ENCODE results near the gene TMEM86B.
"Not testable (repeated sequence)": the region's sequence is repeated elsewhere in the genome, so short reads cannot be mapped to it uniquely, and the experiment has no call there.

Gene TMEM86B

DNA sequence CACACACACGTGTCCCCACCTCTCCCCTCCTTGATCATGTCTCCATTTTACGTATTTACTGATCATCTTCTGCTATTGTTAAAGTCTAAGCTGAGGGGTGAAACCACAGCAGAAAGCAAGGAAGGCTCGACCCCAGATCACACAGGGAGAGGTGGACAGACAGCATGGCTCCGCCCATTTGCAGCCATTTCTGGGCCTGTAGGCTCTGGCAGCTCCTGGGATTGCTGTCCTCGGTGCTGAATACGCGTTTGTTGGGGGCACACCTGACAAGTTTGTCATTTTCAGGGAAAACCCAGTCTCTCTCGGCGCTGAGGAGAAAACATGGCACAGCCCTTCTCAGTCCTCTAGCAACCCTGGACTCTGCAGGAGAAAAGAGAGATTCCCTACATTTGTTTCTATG is 8.0 kb downstream of the TMEM86B start:
- no peak for DNase-seq (ENCODE audit: low spot score)

DNA sequence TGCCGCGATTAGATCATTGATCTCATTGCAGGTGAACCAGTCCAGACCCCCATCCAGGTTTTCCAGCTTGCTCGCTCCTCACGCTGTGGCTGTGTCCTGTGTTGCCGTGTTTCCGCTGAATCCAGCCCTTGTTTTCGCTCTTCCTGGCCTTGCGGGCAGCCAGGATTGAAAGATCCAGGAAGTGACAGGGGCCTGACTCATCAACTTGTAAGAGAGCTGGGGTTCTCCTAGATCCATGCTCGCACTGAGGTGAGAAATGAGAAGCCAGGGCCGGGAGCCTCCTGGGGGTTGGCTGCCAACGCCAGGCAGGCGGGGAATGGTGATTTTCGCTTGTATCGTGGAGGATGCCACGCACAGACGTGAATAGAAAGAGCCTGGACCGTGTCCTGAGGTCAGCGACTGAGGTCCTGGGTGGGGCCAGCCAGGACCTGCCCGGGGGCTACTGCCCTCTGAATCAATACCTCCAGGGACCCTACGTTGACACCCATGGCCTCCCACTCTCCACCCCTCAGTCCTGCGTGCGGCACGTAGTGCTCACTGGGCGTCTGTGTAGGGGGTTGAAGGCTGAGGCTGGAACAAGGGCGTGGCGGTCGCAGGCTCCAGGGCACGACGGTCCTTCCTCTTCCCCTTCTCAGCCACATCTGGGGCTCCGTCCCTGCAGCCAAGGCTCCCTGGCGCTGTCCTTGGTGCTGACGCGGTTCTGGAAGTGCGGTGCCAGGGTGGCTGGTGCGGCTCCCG is 11.9 kb downstream of the TMEM86B start:
- peak; percentile 98 for DNase-seq (ENCODE audit: low spot score)

DNA sequence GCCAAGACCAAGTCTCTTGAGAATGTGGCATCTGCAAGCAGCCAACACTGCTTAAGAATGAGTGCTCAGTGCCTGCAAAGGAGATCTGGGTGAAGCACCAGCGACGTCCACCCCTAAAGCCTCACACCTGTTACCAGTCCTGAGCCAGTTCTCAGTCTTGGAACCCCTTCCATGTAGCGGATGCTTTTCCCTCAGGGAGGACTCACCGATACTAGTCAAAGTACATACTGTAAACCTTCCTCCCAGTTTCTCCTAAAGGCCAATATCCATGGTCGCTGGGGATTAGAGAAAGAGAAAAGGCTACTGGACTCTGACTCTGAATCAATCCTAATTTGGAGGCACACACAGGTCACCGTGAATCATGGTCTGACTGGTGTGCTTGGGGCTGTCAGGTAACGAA is 15.0 kb downstream of the TMEM86B start:
- DNase-seq (ENCODE audit: low spot score), result no peak

DNA sequence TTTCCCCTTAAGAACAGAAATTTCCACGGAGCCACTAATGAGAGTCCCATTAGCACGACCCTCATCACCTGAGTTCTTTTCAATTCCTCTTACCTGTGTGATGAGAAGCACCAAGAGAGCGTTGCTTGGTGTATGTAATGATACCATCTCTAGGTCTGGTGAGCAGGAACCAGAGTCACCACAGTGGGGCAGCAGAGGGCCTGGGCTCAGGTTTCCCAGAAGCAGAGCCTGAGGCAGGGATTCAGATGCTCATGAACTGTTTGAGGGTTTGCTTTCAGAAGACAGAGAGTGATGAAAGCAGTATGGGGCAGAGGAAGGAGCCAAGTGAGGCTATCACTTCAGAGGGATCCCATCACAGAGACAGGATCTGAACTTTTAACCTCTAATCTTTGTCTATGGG is 16.1 kb downstream of the TMEM86B start:
- DNase-seq (ENCODE audit: low spot score), result no peak

DNA sequence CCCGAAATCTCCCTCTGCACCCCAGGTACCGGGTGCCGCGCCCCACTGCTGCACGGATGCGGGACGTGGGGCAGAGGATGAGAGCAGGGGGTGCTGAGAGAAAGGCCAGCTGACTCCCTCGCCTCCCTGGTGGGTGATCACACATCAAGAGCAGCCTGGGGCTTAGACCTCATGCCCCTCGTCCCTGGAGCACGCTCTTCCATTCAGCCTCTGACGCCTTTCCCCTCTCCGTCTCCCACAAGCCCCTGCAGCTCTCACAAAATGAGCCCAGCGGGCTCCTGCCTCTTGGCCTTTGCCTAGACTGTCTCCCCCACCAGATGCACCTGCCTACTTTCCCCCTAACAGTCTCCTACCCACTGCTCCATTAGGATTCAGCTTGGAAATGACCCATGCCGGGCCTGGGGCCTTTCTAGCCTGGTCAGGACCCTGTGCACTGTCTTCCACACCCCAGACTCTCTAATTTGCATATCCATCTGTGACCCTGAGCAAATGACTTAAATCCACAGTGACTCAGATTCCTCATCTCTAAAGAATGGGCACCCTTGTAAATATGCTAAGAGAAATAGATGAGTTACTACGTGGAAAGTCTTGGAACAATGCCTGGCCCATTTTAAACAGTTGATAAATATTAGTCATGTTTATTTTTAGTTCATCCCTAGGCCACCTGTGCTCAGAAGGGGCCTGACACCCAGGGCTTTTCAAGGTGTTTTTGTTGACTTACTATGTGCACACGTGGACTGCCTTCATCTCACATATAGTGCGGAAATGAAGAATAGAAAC is 18.7 kb downstream of the TMEM86B start:
- peak; percentile 91 for DNase-seq (ENCODE audit: low spot score)

DNA sequence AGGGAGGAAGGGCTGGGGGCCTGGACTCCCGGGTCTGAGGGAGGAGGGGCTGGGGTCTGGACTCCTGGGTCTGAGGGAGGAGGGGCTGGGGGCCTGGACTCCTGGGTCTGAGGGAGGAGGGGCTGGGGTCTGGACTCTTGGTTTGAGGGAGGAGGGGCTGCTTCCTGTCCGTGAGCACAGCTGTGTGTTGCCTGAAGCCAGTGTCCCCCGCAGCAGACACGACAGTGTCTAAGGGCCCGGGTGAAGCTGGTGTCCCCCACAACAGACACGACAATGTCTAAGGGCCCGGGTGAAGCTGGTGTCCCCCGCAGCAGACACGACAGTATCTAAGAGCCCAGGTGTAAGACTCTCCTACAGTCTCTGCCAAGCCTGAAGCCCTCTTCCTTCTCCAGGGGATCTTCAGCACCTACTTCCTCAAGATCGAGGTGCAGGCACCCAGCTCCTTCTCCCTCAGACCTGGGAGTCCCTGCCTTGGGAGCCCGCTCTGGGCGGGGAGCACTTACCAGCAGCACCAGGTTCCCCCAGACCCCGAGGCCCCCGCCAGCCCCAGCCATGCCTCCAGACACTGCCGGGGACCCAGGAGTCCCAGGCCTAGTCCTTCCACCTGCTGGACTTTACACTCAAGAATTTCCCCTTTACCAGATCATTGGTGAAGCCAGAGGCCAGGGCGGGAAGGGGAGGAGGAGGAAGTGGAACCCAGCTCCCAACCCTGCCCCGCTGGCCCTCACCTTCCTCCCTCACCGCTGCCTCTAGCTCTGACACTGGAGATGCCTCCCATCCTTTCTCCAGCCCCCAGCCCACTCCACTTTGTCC is 19.5 kb downstream of the TMEM86B start, which contains the start of gene PTPRH:
TSS of gene PTPRH (minus strand) at position 622 of the 813 bp plus-strand sequence. CDS start at position 554, 68 bp downstream.
- DNase-seq (ENCODE audit: low spot score), result no peak

DNA sequence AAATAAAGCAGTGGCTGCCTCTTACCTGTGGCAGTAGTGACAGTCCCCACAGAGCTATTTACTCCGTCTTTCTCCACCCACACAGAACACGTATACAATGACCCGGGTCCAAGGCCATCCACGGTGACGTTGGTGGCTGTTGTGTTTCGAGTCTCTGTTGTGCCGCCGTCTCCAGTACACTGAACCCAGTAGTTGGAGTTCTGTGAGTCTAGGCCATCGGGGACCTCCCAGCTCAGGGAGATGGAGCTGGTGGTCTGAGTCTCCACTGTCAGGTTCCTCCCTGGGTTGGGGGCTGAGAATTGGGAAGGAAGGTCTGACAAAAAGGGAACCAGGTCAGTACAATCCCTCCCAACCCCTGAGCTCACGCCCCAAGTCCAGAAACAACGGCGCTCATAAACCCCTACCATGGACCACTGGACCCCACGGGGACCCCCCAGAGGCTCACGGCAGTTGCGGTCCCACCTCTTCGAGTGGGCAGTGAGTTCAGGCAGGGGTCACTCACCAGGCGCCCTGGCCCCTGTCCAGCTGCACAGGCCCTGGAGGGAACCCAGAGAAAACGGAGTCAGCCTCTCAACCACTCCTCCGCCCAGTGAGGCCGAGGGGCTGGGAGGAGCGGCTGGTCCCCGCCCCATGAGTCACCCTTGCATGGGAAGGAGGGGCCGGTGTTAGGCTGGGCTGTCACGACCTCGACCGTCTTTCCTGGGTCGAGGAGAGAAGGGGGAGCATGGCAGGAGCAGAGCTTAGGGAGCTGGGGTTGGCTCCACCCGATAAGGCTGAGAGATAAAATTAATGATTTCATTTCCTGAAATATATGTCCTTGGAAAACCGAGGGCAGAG is 21.7 kb downstream of the TMEM86B start:
- DNase-seq (ENCODE audit: low spot score), result peak; percentile 73

DNA sequence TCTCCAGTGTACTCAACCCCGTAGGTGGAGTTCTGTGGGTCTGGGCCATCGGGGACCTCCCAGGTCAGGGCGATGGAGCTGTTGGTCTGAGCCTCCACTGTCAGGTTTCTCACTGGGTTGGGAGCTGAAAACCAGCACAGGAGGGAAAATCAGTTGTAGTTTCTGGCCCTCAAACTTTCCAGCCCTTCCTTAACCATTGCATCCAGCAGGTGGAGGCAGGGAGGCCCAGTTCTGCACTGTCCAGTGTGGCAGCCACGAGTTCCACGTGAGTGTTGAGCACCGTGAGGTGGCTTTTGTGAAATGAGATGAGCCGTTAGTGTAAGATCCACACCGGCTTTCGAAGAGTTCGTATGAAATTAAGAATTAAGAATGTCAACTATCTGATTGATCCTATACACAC is 26.4 kb downstream of the TMEM86B start:
- DNase-seq (ENCODE audit: low spot score), result not testable (repeated sequence)

DNA sequence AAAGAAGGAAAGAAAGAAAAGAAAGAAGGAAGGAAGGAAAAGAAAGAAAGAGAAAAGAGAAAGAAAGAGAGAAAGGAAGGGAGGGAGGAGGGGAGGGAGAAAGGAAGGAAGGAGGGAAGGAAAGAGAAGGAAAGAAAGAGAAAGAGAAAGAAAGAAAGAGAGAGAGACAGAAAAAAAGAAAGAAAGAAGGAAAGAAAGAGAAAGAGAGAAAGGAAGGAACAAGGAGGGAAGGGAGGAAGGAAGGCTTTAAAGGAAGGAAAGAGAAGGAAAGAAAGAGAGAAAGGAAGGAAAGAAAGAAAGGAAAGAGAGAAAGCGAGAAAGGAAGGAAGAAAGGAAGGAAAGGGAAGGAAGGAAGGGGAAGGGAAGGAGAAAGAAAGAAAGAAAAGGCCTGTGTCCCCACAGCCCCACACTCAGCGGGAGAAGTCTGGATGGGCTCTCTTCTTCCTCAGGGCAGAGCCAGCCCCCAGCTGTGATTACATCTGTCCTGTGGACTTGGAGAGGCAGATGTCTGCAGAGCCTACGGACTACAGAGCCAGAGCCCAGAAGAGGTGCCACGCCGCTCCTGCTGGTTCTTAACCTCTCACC is 28.9 kb downstream of the TMEM86B start:
- no peak for DNase-seq (ENCODE audit: low spot score)

DNA sequence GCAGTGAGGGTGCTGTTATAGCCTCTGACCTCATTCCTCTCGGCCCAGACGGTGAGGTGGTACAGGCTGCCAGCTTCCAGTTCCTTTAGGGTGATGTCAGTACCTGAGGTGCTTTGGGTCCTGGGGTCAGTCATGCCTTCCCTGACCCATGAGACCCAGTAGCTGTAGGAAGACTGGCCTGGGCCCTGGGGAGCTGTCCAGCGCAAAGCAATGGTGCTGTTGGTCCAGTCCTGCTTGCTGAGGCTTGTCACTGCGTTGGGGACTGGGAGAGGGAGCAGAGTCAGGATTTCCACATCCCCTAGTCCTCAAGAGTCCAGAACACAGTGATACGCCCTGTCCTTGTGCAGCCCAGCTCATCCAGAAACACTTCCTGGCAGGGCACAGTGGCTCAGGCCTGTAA is 29.9 kb downstream of the TMEM86B start:
- no peak for DNase-seq (ENCODE audit: low spot score)

DNA sequence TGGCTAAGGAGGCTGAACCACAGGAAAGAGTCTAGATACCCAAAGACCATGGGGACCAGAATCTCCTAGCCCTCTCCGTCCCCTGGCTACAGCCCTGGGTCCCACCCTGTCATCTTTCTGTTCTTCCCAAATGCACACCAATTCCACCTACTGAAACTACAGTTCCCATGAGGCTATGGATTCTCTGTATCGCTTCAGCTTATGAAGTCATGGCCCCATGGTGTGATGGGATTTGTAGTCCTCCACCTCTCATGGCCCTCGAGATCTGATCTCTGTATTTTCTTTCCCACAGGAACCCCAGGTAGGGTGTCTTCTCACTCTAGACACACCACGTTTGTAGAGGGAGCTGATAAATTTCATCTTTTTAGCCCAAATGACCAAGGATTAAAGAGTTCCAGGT is 31.0 kb downstream of the TMEM86B start:
- no peak for DNase-seq (ENCODE audit: low spot score)

DNA sequence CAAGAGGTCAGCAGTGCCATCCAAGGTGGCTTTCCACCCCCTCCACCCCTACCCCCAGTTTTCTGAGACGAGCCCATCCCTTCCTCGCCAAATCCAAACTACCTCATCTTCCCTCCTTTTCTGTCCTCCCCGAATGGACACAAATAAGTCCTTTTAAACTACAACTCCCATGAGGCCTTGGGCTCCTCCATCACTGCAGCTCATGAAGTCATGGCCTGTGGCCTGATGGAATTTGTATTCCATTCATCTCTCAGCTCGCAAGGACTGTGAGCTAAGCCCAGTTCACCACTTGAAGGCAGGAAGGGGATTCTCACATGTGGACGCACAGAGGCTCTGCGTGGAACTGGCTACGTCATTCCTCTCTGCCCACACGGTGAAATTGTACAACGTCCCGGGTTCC is 31.8 kb downstream of the TMEM86B start:
- no peak for DNase-seq (ENCODE audit: low spot score)

DNA sequence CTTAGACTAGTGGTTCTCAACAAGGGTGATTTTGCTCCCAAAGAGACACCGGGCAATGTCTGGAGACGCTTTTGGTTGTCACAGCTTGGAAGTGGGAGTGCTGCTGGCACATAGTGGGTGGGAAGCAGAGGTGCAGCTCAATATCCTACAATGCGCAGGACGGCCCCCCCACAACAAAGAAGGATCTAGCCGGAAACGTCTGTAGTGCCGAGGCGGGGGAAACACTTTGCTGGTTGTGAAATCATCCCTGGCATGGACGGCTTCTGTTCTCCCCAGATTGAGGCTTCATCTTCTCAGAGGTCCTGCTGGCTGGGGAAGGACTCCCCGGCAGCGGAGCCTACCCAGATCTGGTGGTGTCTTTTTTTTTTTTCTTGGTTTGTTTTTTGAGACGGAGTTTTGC is 35.1 kb downstream of the TMEM86B start:
- no peak for DNase-seq (ENCODE audit: low spot score)

DNA sequence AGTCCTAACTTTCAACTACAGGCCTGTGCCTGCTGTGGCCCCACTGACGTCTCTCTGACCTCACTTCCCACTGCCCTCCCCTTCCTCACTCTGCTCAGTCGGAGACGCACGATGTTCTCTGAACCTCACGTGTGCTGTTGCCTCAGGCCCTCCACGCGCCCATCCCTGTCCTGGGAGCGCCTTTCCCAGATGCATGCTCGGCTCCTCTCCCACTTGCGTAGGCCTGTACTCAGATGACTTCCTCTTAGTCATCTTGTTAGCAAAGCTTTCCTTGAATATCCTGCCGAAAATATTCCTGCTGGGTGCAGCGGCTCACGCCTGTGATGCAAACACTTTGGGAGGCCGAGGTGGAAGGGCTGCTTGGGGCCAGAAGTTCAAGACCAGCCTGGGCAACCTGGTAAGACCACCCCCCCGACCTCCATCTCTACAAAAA is 39.1 kb downstream of the TMEM86B start:
- peak; percentile 92 for DNase-seq (ENCODE audit: low spot score)

DNA sequence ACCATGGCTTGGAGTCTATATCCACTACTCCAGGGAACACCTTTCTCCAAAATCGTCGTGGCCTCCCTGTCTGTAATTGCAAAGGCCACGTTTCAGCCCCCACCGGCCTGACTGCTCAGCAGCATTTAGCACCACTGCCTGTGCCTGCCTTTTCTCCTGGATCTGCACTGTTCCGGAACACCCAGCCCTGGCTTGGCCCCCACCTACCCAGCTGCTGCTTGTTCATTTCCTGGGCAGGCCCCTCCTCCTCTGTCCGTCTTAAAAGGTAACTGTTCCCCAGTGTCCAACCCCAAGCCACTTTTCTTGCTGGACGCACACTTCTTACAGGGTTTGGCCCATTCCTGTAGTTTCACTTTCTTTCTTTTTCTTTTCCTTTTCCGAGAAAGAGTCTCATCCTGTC is 39.9 kb downstream of the TMEM86B start:
- no peak for DNase-seq (ENCODE audit: low spot score)

DNA sequence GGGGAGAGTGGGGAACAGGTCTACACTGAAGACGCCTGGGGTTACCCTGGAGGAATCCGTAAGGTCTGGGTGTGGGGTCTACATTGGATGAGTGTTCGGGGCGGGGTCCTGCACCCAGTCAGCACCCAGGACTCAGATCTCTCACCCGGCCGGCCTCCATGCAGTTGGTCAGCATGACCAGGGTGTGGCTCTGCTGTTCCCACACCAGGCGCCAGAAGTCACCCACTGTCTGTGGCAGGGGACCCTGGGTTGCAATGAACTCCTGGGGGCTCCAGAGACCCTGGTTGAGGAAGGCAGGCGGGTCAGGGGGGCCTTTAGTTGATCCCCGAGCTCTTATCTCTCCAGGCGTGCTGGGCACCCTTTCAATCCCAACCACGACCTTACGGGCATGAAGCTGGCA is 42.5 kb downstream of the TMEM86B start:
- no peak for DNase-seq (ENCODE audit: low spot score)

DNA sequence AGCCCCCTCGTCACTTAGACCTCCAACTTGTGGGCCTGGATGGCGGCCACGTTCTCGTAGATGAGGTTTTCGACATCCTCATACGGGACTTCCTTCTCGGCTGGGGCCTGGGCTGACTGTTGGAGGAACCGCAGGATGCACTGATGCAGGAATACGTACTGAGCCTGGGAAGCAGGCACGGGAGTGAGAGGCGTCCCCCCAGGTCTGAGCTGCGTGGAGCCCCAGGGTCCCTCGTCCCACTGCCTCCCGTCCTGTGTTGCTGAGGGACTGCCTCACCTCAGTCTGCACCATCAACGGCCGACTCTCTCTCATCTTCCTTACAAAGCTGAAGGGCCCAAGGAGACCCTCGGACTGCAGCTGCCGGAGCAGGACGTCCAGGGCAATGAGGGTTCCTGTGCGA is 46.8 kb downstream of the TMEM86B start:
- DNase-seq (ENCODE audit: low spot score), result no peak

DNA sequence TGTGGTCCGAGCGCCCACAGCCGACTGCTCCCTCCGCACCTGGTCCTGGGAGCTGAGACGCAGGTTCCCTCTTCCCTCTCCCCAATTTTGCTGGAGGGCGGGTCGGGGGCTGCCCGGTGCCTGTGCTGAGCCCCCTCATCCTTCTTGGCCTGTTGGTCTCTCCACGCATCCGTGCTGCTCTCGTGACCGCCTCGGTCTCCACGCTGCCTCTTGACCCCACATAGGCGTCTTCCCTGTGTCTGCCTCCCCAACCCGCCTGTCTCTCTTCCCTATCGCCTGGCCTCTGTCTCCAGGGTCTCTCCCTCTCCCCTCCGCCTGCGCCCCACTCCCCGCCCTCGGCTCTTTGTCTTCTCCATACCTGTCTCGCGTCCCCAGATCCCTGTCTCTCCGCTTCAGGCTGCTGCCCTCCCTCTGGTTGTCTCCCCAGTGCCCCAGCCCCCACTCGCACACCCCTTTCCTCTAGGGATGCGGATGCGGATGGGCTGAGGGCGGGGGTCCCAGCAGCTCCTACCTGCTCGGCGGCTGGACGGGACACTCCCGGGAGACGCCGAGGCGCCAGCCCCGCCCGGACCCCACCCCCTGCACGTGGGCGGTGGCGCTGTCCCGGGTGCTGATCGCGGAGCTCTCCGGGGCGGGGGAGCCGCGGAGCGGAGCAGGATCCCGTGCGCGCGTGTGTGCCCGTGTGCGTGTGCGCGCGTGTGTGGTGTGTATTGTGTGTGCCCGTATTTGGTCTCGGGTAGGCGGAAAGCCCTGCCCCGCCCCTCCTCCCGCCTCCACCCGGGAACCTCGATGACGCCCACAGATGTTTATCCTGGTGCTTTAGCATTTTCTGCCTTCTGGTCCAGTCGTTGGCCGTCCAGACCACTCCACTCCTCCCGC is 48.7 kb downstream of the TMEM86B start, which contains the start of gene SYT5:
TSS of gene SYT5 (minus strand) at position 684 of the 879 bp plus-strand sequence. CDS start 1,248 bp downstream, outside the sequence.
- no peak for DNase-seq (ENCODE audit: low spot score)

DNA sequence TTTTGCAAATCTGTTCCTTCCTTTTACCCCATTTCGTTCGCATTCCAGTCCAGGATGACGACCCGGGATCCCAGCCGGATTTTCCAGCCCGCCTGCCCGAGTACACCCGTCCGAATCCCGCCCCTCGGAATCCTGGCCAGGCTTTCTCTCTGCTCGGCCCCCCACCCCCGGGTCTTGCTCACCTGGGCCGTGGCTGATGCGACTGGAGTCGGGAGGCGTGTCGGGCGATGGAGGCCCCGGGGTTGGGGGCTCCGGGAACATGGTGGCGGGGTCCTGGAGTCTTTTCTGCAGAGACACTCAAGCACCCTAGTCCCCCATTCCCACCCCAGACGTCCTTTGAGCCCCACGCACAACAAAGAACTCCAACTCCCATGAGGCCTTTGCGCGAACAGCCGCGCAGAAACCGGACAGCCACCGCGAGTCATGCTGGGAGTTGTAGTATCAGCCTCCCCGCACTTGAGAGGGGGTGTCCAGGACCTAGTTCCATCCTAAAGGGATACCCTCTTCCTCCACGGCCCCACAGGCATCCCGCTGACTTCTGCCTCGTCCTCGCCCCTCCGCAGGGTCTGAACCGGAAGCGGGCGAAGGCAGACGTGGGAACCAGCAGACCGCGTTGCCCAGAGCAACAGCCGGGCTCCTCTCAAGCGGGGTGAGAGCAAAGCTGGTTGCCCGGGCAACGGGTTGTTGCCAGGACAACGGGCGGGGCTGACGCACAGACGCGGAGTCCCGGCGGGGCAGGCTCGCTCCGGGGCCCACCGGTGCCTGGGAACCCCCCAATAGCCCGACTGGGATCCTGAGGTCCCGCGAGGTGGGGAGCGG is 49.6 kb downstream of the TMEM86B start:
- DNase-seq (ENCODE audit: low spot score), result peak; percentile 62
